Stimulated activated CD4-positive, alpha-beta T cell treated with anti-CD3 and anti-CD28 coated beads, Interleukin-4, amount 100 ng/mL, for 48 hours (primary cell): ENCODE data around the gene CERS6.

ENCODE experiments used
- DNase-seq, 2 donors: peaks; one replicate each; pipeline ENCODE4 v3.0.0-alpha.2; 2020; ENCODE audit warnings: low read depth in 2 of 2

CERS6 gene

DNA sequence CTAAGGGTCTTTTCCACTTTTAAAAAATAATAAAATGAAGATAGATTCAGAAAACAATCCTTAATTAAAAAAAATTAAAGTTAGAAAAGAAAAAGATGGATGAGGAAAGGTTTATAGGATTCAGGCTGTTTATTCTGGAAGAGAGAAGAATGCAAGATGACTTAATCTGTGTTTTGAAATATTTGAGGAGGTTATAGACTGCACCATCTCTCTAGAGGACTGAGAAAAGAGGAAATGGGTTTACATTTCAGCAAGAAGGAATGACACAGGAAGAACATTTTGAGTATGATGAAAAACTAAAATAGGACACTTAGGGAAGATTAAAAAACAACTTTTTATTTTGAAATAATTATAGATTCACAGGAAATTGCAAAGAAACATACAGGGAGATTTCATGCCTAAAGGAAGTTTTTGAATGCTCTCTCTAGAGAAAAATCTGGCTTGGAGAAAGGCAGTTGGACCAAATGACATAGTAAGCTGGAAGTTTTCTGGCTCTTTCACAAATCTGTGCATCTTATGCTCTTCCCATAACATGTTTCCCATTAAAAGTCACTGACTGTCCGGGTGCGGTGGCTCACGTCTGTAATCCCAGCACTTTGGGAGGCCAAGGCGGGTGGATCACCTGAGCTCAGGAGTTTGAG, 75.0 kb downstream of the CERS6 start:
- DNase-seq: no peak

- no peak for DNase-seq
These were observed 78.9 kb downstream of the CERS6 start for GRCh38 chr2:168534926-168535325.

- no peak for DNase-seq
These were observed 80.9 kb downstream of the CERS6 start for GRCh38 chr2:168536925-168537466.

DNA sequence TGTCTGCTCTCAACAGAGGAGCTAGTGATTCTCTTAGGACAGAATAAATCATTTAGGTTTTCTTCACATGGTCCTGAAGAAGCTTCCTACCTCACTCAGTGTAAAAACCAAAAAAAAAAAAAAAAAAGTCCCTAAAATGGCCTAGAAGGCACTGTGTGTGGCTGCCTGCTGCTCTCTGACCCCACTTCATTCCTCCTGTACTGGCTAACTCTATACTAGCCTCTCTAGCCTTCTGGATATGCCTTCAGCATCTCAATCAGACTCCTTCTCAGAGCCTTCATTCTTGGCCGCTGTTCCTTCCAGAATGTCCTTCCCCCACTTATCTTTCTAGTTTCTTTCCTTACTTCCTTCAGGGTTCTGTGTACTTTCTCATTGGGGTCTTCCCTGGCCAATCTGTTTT, 82.1 kb downstream of the CERS6 start:
- no peak for DNase-seq

- no peak for DNase-seq
These were observed 82.5 kb downstream of the CERS6 start for GRCh38 chr2:168538534-168538933.

DNA sequence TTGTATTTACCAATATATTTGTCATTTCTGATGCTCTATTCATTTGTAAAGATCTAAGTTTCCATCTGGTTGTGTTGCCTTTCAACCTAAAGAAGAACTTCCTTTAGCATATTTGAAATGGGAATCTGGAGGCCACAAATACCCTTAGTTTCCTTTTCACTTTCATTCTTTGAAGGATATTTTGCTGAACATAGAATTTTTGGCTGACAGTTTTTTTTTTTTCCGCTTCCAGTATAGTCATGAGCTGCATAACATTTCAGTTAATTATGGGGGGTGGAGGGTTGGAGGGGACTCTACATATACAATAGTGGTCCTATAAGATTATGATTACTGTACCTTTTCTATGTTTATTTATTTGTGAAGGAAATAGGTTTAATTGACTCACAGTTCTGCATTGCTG, 83.9 kb downstream of the CERS6 start:
- DNase-seq: no peak

- DNase-seq: no peak
These were observed 85.8 kb downstream of the CERS6 start for GRCh38 chr2:168541858-168542257.

DNA sequence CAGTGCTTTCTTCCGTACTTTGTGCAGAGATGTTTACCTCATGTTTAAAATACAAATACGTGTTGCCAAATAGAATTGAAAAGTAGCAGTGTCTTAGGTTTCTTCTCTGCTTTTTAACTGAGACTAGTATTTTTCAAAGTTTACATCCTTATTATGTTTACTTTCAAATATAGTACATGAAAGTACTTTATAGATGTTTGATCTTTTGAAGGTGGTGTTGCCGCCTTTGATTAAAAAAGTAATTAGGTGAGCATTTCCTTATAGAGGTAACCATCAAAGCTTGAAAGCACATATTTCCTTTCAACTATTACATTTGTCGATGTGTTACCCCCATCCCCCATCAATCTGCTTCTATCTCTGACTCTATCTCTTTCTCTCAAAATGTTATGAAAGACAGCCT, 87.0 kb downstream of the CERS6 start:
- DNase-seq: no peak

DNA sequence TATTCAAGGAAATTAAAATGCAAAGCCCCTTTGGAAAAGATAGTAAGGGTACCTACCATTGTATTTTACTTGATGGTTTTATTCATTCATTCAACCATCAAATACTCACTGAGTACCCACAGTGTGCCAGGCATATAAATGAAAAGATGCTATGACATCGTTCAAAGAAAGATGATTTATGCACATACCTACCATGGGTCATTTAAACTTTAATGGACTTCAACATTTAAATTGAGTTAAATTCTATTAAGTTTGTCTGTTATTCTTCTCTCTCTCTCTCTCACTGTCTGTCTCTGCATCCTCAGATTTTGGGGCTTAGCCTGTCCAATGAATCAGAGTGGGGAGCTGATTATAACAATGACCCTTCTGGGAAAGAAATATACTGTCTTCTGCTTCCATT, 87.9 kb downstream of the CERS6 start:
- no peak for DNase-seq

- DNase-seq: no peak
These were observed 89.5 kb downstream of the CERS6 start for GRCh38 chr2:168545439-168546082.

DNA sequence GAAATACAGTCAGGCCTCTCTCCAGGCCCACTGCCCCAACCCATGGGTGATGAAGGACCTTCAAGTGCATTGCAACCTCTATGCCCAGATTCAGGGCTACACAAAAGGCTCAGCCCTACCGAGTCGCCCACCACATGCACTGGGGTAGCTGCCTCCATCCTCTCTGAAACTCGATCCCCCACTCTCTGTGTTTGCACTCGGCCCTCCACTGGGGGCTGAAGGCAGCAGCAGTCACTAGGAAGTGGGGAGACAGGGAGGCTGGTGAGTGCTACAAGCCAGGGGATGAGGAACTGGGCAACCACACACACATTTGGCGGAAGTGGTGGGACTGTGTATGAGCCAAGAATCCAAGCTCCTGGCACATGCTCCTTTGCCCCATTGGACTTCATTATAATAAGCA, 94.6 kb downstream of the CERS6 start:
- DNase-seq: no peak

GRCh38 chr2:168552450-168552856, 96.4 kb downstream of the CERS6 start:
- DNase-seq: no peak

GRCh38 chr2:168555283-168555682, 99.2 kb downstream of the CERS6 start:
- no peak for DNase-seq

DNA sequence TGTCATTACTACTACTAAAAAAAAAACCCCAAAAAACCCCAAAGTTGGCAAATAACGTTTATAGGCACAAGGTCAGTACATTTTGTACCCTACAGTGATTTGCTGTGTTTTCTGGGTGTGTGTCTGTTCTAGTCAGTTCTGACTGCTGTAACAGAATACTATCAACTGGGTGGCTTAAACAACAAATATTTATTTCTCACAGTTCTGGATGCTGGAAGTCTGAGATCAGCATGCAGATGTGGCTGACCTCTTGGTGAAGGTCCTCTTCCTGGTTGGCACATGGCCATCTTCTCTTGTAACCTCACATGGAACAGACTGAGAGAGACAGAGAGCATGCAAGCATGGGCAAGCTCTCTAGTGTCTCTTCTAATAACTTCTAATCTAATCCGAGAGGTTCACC, 103.1 kb downstream of the CERS6 start:
- no peak for DNase-seq

GRCh38 chr2:168560817-168561499, 104.9 kb downstream of the CERS6 start:
- DNase-seq: no peak

- DNase-seq: no peak
These were observed 105.9 kb downstream of the CERS6 start for GRCh38 chr2:168561991-168562390.

DNA sequence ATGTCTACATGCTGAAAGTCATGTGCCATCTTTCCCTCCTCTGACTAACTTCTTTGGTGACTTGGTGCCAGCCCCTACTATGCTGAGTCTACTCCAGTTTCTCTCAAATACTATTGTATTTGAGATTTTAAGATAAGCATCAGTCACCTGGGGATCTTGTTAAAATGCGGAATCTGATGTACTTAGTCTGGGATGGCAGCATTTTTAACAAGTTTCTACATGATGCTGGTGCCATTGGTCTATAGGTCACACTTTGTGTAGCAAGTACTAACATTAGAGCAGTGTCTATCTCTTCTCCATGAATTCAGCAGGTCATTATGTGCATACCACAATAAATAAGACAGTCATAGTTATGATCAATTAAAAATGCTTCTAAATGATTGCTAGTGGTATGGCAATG, 106.9 kb downstream of the CERS6 start:
- no peak for DNase-seq

GRCh38 chr2:168564641-168565040, 108.6 kb downstream of the CERS6 start:
- DNase-seq: no peak

GRCh38 chr2:168565112-168565511, 109.0 kb downstream of the CERS6 start:
- no peak for DNase-seq

GRCh38 chr2:168565512-168565911, 109.4 kb downstream of the CERS6 start:
- DNase-seq: no peak

GRCh38 chr2:168566974-168567665, 111.0 kb downstream of the CERS6 start:
- no peak for DNase-seq

GRCh38 chr2:168567836-168568235, 111.8 kb downstream of the CERS6 start:
- no peak for DNase-seq
